Superior temporal gyrus (tissue), 1 donor: ENCODE measurements around the gene CSF2RB.
"Not testable (repeated sequence)": the region's sequence is repeated elsewhere in the genome, so short reads cannot be mapped to it uniquely, and the experiment has no call there.

Experiments
- DNase-seq: peaks from one replicate; pipeline ENCODE4 v3.0.0-alpha.2; 2016; ENCODE audit errors: extremely low spot score

The CSF2RB gene

DNA sequence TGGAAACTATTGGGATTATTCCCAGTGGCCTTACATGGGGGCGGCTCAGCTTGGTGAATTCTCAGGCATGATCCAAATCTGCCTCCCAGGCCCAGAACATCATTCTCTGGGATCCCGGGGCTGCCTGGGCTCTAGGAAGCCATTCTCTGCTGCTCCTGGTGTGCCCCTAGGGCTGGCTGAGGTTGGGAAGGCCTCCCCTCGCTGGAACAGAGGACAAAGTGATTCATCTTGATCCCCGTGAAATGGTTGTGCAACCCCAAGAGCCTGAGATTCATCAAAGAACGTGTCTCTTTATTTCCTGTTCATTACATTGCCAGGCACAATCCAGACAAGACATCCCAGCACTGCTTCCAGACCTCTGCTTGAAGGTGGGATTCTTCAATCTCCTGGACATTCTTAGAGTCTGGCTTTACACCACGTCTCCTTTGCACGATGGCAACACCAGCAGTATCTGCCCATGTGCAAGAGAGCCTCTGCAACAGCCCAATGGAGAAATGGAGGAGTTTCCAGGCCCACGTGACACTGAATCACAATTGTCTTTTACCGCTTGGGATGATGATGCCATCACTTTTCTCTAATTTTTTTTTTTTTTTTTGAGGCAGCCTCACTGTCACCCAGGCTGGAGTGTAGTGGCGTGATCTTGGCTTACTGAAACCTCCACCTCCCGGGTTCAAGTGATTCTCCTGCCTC is 53.6 kb downstream of the CSF2RB start:
- DNase-seq, result no peak

DNA sequence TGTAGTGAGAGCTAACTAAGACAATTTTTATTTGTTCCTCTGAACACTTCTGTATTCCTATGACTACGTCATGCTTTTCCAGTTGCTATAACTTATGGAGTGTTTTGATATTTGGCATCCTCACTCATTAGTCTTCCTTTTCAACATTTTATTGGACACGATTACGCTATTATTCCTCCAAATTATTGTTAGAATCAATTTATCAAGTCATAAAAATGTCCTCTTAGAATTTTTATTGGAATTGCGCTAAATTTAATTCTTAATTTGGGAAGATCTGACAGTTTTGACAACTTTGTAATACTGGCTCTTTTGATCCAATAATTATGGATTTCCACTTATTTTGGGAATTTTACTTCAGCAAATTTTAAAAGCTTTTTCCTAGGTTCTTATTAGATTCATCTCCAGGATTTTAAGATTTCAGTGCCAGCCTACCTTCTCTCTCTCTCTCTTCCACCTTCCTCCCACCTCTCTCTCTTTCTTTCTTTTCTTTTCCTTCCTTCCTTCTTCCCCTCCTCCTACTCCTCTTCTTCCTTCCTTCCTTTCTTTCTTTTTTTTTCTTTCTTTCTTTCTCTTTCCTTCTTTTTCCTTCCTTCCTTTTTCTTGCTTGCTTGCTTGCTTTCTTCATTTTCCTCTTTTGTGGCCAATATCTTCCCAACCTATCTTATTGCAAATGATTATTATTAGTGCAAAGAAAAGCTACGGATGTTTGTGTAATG is 55.0 kb downstream of the CSF2RB start:
- no peak for DNase-seq

DNA sequence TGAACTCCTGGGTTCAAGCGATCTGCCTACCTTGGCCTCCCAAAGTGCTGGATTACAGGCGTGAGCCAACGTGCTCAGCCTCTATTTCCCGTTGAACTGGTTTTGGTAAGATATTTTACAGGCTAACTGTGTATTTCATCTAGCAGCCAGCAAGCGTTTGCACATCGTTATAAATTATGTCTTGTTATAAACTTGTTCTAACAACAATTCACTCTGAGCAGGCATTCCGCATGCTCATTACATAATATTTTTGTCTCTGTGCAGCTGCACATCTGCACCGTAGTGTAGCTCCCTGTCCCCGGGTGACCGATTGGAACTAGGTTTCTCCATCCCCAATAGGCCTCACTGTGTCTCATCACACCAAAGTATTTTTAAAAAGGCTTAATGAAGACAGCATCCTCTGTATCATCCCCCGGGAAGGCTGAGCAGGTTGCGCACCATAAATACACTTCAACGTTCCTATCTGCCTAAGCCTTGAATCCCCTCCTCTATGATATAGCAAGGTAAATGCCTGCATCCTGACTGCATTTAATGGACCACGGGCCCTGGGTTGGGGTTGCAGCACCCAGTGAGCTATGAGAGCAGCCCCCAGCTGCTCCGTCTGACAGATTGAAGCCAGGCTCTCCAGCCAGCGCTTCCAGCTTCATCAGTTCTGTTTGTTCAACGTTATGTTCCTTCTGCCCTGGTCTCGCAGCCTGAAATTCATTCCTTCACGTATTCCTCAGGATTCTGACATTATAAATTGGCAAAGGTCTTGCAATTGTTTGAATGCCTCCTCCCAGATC is 58.1 kb downstream of the CSF2RB start:
- no peak for DNase-seq

GRCh38 chr22:36976606-36977005 is 63.2 kb downstream of the CSF2RB start:
- DNase-seq, result no peak

GRCh38 chr22:36977401-36977861 is 64.0 kb downstream of the CSF2RB start:
- DNase-seq, result no peak

- peak; percentile 95 for DNase-seq
These were observed 64.7 kb downstream of the CSF2RB start for GRCh38 chr22:36977947-36978660.

- DNase-seq, result no peak
These were observed 65.8 kb downstream of the CSF2RB start for GRCh38 chr22:36979016-36979910.

GRCh38 chr22:36981247-36981775 is 67.9 kb downstream of the CSF2RB start:
- DNase-seq, result no peak

DNA sequence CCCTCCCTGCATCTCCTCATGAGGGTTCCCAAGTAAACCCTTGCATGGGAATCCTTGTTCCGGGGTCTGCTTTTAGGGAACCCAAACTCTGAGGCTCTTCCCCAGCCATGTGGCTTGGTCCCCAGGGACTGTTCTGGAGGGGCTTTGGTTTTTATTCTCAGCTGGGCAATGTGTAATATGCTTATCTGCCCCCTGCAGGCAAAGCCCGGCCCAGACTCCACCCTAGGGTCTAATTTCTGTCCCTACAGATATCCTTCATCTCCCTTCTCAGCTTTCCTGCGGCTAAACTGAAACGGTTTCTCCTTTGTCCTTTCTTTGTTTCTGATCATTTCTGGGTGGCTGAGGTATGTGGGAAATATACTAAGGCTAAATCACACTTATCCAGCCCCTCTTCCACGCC is 68.7 kb downstream of the CSF2RB start:
- no peak for DNase-seq

DNA sequence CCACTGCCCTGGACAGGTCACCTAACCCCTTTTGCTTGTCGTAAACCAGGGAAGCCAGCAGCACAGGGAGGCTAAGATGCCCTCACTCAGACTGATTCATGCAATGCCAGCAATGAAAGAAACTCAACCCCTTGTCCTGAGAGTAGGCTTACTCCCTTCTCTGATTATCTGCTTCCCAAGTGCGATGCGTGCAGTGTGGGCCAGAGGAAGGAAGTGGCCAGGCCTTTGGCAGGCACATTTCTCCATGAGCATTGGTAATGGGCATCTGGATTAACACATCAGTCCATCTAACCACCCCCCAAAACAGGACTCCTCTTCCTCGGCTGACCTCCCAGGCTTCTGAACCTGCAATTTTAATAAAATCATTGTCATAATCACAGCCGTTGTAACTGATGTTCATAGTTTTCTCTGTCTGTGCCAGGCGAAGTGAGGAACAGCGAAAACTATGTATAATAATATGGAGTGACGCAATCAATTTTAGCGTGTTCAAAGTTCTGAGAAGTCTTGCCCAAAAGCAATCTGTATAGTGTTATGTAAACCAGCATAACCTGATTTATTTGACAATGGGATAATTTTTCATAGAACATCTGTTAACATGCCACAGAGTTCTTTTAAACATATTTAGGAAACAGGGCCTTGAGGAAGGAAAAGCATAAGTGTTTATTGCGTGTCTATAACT is 71.9 kb downstream of the CSF2RB start:
- no peak for DNase-seq

DNA sequence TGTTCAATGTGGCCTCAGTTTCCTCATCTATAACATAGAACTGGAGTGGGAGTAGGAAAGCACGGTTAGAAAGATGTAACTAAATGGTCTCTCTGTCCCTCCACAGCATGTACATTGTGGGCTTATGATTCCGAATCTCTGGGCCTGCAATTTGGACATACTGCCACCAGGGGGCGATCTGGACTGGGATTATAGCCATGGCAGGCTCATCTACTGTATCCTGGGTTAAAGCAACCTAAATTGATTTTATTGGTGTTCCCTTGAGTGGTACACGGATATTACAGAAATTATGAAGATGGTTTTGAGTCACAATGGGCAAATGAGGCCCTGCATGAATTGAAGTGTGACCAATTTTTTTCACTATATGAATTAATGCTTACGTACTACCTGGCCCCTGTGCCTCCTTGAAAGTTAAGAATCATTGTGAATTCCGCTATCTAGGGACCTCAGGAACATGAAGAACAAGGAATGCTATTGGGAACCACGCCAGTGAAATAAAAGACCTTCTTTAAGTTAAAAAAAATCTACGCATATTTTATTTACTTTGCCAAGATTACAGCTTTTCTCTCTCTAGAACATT is 72.9 kb downstream of the CSF2RB start:
- no peak for DNase-seq

DNA sequence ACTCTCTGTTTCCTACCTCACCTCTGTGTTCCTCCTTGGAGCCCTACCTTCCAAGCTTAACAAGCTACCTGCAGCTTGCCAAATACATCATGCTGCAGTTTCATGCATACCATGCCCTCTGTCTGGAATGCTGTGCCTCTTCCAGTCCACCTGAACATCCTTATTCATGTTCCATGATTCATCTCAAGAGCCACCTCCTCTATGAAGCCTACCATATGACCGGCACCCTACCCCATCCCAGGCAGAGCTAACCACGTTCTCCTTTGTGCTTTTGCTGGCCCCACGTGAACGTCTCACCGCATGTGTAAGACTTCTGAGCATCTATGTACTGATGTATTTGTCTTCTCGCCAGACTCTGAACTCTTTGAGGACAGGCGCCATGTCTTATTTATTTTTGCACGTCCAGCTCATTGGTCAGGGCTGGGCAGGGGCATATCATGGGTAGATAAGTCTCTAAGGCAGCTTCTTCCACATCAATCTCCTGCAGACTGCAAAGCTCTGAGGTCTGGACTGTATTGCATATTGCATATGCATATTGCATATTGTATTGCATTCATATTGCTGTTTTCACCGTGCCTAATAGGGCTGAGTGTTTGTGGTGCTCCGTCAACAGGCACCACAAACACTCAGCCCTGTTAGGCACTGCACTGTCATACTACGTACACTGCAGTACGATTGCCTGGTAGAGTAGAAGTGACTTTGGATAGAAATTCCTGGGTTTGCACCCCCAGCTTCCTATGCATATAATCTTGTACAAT is 74.8 kb downstream of the CSF2RB start:
- DNase-seq, result no peak

DNA sequence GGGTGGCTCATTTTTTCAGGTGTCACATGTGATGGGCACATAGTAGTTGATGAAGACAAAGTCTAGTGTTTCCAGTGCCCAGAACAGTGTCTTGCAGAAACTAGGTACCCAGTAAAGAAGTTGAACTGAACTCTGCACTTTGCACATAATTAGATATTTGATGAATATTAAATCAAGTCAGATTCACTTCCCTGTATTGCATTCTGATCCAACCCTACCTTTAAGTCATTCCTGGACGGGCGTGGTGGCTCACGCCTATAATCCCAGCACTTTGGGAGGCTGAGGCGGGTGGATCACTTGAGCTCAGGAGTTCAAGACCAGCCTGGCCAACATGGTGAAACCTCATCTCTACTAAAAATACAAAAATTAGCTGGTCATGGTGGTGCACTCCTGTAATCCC is 75.6 kb downstream of the CSF2RB start:
- not testable (repeated sequence) for DNase-seq
